Kidney (tissue), 14 donors: Measurements from ENCODE around the gene C1QTNF4. TPM values are rescaled to one million over a fixed set of nuclear protein-coding genes. Genes with fewer than 3 reads are reported as not detected.
"Not testable (repeated sequence)": the region's sequence is repeated elsewhere in the genome, so short reads cannot be mapped to it uniquely, and the experiment has no call there.

Experiments used
- DNase-seq, 5 donors: peaks; one replicate each; pipeline ENCODE4 v3.0.0-alpha.2; 2013 to 2020
- FAIRE-seq: peaks from 2 replicates; lab custom pipeline; 2012; peaks lifted over from hg19 to GRCh38; lab: Jason Lieb, UNC
- H3K27ac ChIP-seq, 2 donors: one replicate each; pipeline ENCODE4 v1.7.0; 2013; ENCODE audit warnings: low read depth in 2 of 2, low read length in 2 of 2, inconsistent platforms in 1 of 2
- H3K27me3 ChIP-seq: one replicate; pipeline ENCODE4 v1.7.1; 2013; ENCODE audit warnings: low read length, inconsistent platforms; ENCODE audit not compliant: control insufficient read depth, insufficient read depth
- H3K36me3 ChIP-seq, 3 donors: one replicate each; pipeline versions ENCODE4 v1.7.0 to v1.7.1; 2013; ENCODE audit warnings: low read length in 3 of 3, control low read depth in 1 of 3, inconsistent platforms in 1 of 3; ENCODE audit not compliant: insufficient read depth in 3 of 3, control insufficient read depth in 2 of 3
- H3K4me1 ChIP-seq, 3 donors: one replicate each; pipeline versions ENCODE4 v1.7.0 to v1.7.1; 2013; ENCODE audit warnings: low read length in 3 of 3, inconsistent platforms in 1 of 3, low read depth in 1 of 3; ENCODE audit not compliant: control insufficient read depth in 2 of 3, insufficient read depth in 2 of 3
- H3K4me3 ChIP-seq, 3 donors: one replicate each; pipeline versions ENCODE4 v1.7.0 to v1.8.1; 2013; ENCODE audit warnings: low read length in 3 of 3, control low read depth in 1 of 3, inconsistent platforms in 1 of 3
- H3K9ac ChIP-seq, 3 donors: one replicate each; pipeline versions ENCODE4 v1.7.0 to v1.7.1; 2013; ENCODE audit warnings: low read length in 3 of 3, control low read depth in 1 of 3, inconsistent platforms in 1 of 3
- H3K9me3 ChIP-seq, 3 donors: one replicate each; pipeline versions ENCODE4 v1.7.0 to v1.7.1; 2013; ENCODE audit warnings: low read length in 3 of 3, control low read depth in 1 of 3, inconsistent platforms in 1 of 3; ENCODE audit not compliant: control insufficient read depth in 2 of 3, insufficient read depth in 1 of 3
- CTCF ChIP-seq: IDR thresholded peaks from 3 replicates; pipeline ENCODE4 v1.5.1; 2012; ENCODE audit warnings: mild to moderate bottlenecking, moderate library complexity, borderline replicate concordance; ENCODE audit not compliant: insufficient read depth; ENCODE audit errors: extremely low read depth
- intact Hi-C: fragments of 100-400 bp; cut with DNase I; formaldehyde crosslinking; loops from one replicate; pipeline ENCODE4 v1.11.1; 2022
- polyA plus RNA-seq: library from polyadenylated mRNA; stranded (reverse); fragments of 350-450 nt; fragmentation: Illumina TruSeq; extraction: RNeasy Lipid Tissue Mini Kit (QIAGEN cat#74804); gene quantifications from one replicate; pipeline ENCODE4 v1.2.3, GENCODE V29; 2014; ENCODE audit warnings: low read depth, low replicate concordance; ENCODE audit not compliant: insufficient read depth
- total RNA-seq: library from RNA; stranded (reverse); fragmentation: NEBNext Ultra II Directional; extraction: Animal tissue kit (Norgen Biotek cat#: 25700); gene quantifications from one replicate; pipeline ENCODE4 v1.2.1, GENCODE V29; 2021
- donor health status: control.
- donor health status: control.
- donor health status: control.
- donor health status: control.
- donor health status: control.
- donor health status: DM: yes; HTN: yes; CAD: no.
- donor health status: Normal renal cell carcinoma (clear cell type).

The C1QTNF4 gene
- total and polyA plus RNA-seq, 2 donors from 2014 or later, result 0.25 to 0.62 TPM

GRCh38 chr11:47550288-47551047, 43.7 kb downstream of the C1QTNF4 start:
- intact Hi-C loops, result no loop called here
- Histone ChIP-seq H3K27me3 (no peaks in the 10 kb centered on the region), H3K27ac (no peak overlapping the region), H3K4me3 (peak overlapping the region in 1 of 3 donors; percentile 92), H3K4me1 (peaks cover 0 to 17% (median 9%) of the 10 kb centered on the region in 3 donors), H3K9ac (peak overlapping the region in 1 of 3 donors; percentile 19), H3K9me3 (no peaks in the 10 kb centered on the region), H3K36me3 (no peaks in the 10 kb centered on the region)
- DNase-seq (no peak), FAIRE-seq (no peak)
- TF ChIP-seq CTCF, result no peak

- H3K36me3 ChIP-seq, FAIRE-seq, H3K27me3 ChIP-seq, H3K27ac ChIP-seq, H3K9ac ChIP-seq, H3K4me3 ChIP-seq, H3K9me3 ChIP-seq, DNase-seq, intact Hi-C loops: not testable (repeated sequence)
- peaks cover 0 to 14% (median 3%) of the 10 kb centered on the region in 3 donors for H3K4me1 ChIP-seq
Measured at GRCh38 chr11:47546274-47546673, 47.9 kb downstream of the C1QTNF4 start.

- TF ChIP-seq CTCF, result no peak
- Histone ChIP-seq H3K27ac (no peak overlapping the region), H3K9me3 (no peaks in the 10 kb centered on the region), H3K36me3 (no peaks in the 10 kb centered on the region), H3K4me3 (no peak overlapping the region), H3K4me1 (peaks cover 0 to 6% (median 3%) of the 10 kb centered on the region in 3 donors), H3K27me3 (no peaks in the 10 kb centered on the region), H3K9ac (no peak overlapping the region)
- FAIRE-seq (no peak), DNase-seq (no peak)
- intact Hi-C loops, result no loop called here
Measured at GRCh38 chr11:47545298-47545697, 48.9 kb downstream of the C1QTNF4 start.

GRCh38 chr11:47541070-47541469, 53.1 kb downstream of the C1QTNF4 start:
- peaks cover 0 to 1% (median 0%) of the 10 kb centered on the region in 3 donors for H3K36me3 ChIP-seq
- no peak for DNase-seq
- no peak overlapping the region for H3K27ac ChIP-seq
- H3K9ac ChIP-seq, result no peak overlapping the region
- FAIRE-seq, result no peak
- H3K4me3 ChIP-seq, result no peak overlapping the region
- no peak for TF ChIP-seq CTCF
- H3K9me3 ChIP-seq, result no peaks in the 10 kb centered on the region
- H3K4me1 ChIP-seq, result peaks cover 0 to 14% (median 8%) of the 10 kb centered on the region in 3 donors
- intact Hi-C loops, result no loop called here
- no peaks in the 10 kb centered on the region for H3K27me3 ChIP-seq
